ENCODE results near the gene NAGK. TPM values are rescaled to one million over a fixed set of nuclear protein-coding genes. Genes with fewer than 3 reads are reported as not detected.

NAGK gene
- total RNA-seq, 2 donors from 2014 or later, result 56.4 to 58.5 TPM

- 75% methylated on average over 3 of the region's 3 CpGs for WGBS
- TF ChIP-seq POLR2AphosphoS5 (IDR thresholded peaks at IDR 0.05) (no peak), POLR2A (IDR thresholded peaks at IDR 0.05) (no peak), CTCF (IDR thresholded peaks at IDR 0.05) (no peak)
- DNase-seq (ENCODE audit: low spot score), result no peak
- intact Hi-C loops (cut with DNase I), result loop anchor here (5.0 kb wide), 1 partner anchor 65 kb away; the partner anchor contains the start of genes MCEE and MPHOSPH10
- Histone ChIP-seq H3K4me1 (replicated peaks) (no peaks in the 10 kb centered on the region), H3K27ac (no peak overlapping the region), H3K4me3 (no peak overlapping the region), H3K36me3 (no peaks in the 10 kb centered on the region), H3K9me3 (no peaks in the 10 kb centered on the region), H3K27me3 (replicated peaks; ENCODE audit: insufficient read depth) (no peaks in the 10 kb centered on the region)
Observed at GRCh38 chr2:71066856-71067255, 1.6 kb upstream of the NAGK start.

- DNase-seq (ENCODE audit: low spot score), result no peak
- Histone ChIP-seq H3K4me1 (replicated peaks) (no peaks in the 10 kb centered on the region), H3K4me3 (peak overlapping the region; percentile 75 to 77), H3K27me3 (replicated peaks; ENCODE audit: insufficient read depth) (no peaks in the 10 kb centered on the region), H3K9me3 (no peaks in the 10 kb centered on the region), H3K27ac (peak overlapping the region; percentile 89 to 97), H3K36me3 (no peaks in the 10 kb centered on the region)
- WGBS, result 5% methylated on average over 26 of the region's 26 CpGs
- intact Hi-C loops (cut with DNase I), result loop anchor here (5.0 kb wide), 1 partner anchor 65 kb away; the partner anchor contains the start of genes MCEE and MPHOSPH10
- TF ChIP-seq POLR2AphosphoS5 (IDR thresholded peaks at IDR 0.05) (no peak), CTCF (IDR thresholded peaks at IDR 0.05) (no peak), POLR2A (IDR thresholded peaks at IDR 0.05) (no peak)
Observed at GRCh38 chr2:71067567-71068217, 756 bp upstream of the NAGK start.

GRCh38 chr2:71069376-71069775 lies 928 bp downstream of the NAGK start:
- WGBS, result 42% methylated on average over 5 of the region's 5 CpGs
- intact Hi-C loops (cut with DNase I), result loop anchor here (5.0 kb wide), 1 partner anchor 63 kb away; the partner anchor contains the start of genes MCEE and MPHOSPH10

GRCh38 chr2:71070294-71071093 lies 2.0 kb downstream of the NAGK start:
- Histone ChIP-seq H3K4me3 (no peak overlapping the region), H3K9me3 (no peaks in the 10 kb centered on the region), H3K27ac (no peak overlapping the region), H3K4me1 (replicated peaks) (no peaks in the 10 kb centered on the region), H3K36me3 (no peaks in the 10 kb centered on the region), H3K27me3 (replicated peaks; ENCODE audit: insufficient read depth) (no peaks in the 10 kb centered on the region)
- TF ChIP-seq POLR2A (IDR thresholded peaks at IDR 0.05), result no peak
- no peak for TF ChIP-seq POLR2AphosphoS5 (IDR thresholded peaks at IDR 0.05)
- peak in 1 of 4 experiments; percentile 46 for TF ChIP-seq CTCF (IDR thresholded peaks at IDR 0.05)
- DNase-seq (ENCODE audit: low spot score), result no peak
- intact Hi-C loops (cut with DNase I), result no loop called here
- 33% methylated on average over 10 of the region's 10 CpGs for WGBS

More at GRCh38 chr2:71069376-71069775, 928 bp downstream of the NAGK start:
- peak overlapping the region in 1 of 2 donors; percentile 89 for H3K27ac ChIP-seq
- H3K4me3 ChIP-seq, result peak overlapping the region; percentile 75 to 77
- H3K27me3 ChIP-seq (replicated peaks; ENCODE audit: insufficient read depth), result no peaks in the 10 kb centered on the region
- H3K4me1 ChIP-seq (replicated peaks), result no peaks in the 10 kb centered on the region
- DNase-seq (ENCODE audit: low spot score), result no peak
- no peaks in the 10 kb centered on the region for H3K36me3 ChIP-seq
- TF ChIP-seq POLR2A (IDR thresholded peaks at IDR 0.05) (no peak), CTCF (IDR thresholded peaks at IDR 0.05) (no peak), POLR2AphosphoS5 (IDR thresholded peaks at IDR 0.05) (no peak)
- H3K9me3 ChIP-seq, result no peaks in the 10 kb centered on the region

Data from prostate gland (tissue), 2 donors.